ENCODE data around the gene ASXL2.

ASXL2 gene

DNA sequence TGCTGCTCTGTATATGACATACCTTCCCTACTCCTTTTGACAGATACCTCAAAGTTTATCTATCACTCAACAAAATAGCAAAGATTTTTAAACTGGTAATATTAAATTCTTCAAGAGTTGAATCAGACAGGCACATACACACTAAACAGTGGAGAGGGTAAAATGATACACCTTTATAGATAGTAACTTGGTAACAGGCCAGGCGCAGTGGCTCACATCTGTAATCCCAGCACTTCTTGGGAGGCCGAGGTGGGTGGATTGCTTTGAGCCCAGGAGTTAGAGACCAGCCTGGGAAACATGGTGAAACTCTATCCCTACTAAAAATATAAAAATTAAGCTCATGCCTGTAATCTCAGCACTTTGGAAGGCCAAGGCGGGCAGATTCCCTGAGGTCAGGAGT is 23.2 kb downstream of the ASXL2 start:
- Histone ChIP-seq H3K4me2 (ENCODE audit: low read depth, low read length, poor library complexity, severe bottlenecking) (no peak overlapping the region), H3K27ac (ENCODE audit: low read depth, low read length) (no peak overlapping the region), H3F3A (ENCODE audit: insufficient read depth) (peaks cover 10% of the 10 kb centered on the region; the same call in 1 of the 2 replicates), H3K79me2 (ENCODE audit: insufficient read depth, low read length) (peaks cover 49% of the 10 kb centered on the region), H3K9me3 (ENCODE audit: insufficient read depth, low read length) (no peaks in the 10 kb centered on the region), H2AFZ (ENCODE audit: low read depth, low read length, severe bottlenecking) (no peak overlapping the region), H3K9ac (ENCODE audit: low read length) (no peak overlapping the region), H4K20me1 (ENCODE audit: low read depth, low read length) (peaks cover 8% of the 10 kb centered on the region; the same call in 1 of the 2 replicates), H3K4me3 (ENCODE audit: insufficient read depth, low read length, poor library complexity, severe bottlenecking) (no peak overlapping the region), H3K36me3 (ENCODE audit: low read length) (no peaks in the 10 kb centered on the region), H3K27me3 (ENCODE audit: low read length) (no peaks in the 10 kb centered on the region), H3K9me2 (replicated peaks; ENCODE audit: insufficient read depth, low read length) (no peaks in the 10 kb centered on the region)
- TF ChIP-seq EZH2phosphoT487 (conservative IDR thresholded peaks at IDR 0.05; ENCODE audit: low read length) = no peak
- TF ChIP-seq, protein P1, sequence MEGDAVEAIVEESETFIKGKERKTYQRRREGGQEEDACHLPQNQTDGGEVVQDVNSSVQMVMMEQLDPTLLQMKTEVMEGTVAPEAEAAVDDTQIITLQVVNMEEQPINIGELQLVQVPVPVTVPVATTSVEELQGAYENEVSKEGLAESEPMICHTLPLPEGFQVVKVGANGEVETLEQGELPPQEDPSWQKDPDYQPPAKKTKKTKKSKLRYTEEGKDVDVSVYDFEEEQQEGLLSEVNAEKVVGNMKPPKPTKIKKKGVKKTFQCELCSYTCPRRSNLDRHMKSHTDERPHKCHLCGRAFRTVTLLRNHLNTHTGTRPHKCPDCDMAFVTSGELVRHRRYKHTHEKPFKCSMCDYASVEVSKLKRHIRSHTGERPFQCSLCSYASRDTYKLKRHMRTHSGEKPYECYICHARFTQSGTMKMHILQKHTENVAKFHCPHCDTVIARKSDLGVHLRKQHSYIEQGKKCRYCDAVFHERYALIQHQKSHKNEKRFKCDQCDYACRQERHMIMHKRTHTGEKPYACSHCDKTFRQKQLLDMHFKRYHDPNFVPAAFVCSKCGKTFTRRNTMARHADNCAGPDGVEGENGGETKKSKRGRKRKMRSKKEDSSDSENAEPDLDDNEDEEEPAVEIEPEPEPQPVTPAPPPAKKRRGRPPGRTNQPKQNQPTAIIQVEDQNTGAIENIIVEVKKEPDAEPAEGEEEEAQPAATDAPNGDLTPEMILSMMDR (IDR thresholded peaks at IDR 0.05; ENCODE audit: insufficient read depth, low read length, poor library complexity, severe bottlenecking) = no peak

DNA sequence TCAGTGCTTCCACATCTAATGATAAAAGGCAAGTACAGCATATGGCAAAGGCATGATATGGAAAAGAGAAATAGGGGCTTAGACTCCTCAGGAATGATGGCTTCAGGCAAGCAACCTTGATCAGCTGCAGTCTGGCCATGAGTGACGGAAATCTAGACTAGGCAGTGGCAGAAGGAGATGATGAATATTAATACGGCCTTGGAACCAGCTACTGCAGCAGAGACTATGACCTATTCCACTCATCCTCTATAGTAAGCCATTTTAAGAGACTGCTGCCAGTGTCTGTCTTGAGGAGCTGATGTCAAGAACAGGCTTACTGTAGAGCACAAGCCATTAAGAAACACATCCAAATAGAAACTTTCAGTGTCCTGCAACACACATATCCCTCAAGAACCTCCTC is 23.7 kb downstream of the ASXL2 start:
- TF ChIP-seq, protein P1 (IDR thresholded peaks at IDR 0.05; ENCODE audit: insufficient read depth, low read length, poor library complexity, severe bottlenecking) = no peak
- no peak for TF ChIP-seq EZH2phosphoT487 (conservative IDR thresholded peaks at IDR 0.05; ENCODE audit: low read length)

DNA sequence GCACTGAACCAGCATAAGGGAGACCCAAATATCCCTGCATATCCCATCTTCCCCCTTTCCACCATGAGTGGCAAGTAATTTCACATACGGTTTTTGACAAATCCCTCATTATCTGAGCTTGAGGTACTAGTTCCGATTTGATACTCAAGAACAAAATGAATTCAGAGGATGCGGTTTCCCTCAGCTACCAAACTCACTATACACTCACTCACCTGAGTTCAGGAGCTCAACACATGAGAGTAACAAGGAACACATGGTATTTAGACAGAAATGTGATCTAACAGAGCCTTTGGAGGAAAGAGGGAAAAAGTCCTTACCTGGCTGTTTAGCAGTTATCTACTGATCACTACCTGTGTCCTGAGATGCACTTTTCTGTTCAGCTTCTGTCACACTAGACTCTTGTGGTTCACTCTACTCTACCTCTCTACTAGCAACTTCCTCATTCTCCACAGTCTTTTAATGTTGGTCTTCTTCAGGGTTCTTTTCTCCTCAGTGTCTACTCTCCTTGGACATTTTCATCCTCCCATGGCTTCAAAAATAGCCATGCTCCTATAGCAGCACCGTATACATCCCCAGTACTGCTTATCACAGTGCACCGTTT is 25.1 kb downstream of the ASXL2 start:
- no peaks in the 10 kb centered on the region for H3K9me3 ChIP-seq (ENCODE audit: insufficient read depth, low read length)
- no peaks in the 10 kb centered on the region for H3K27me3 ChIP-seq (ENCODE audit: low read length)
- H3K4me2 ChIP-seq (ENCODE audit: low read depth, low read length, poor library complexity, severe bottlenecking) = no peak overlapping the region
- no peak overlapping the region for H2AFZ ChIP-seq (ENCODE audit: low read depth, low read length, severe bottlenecking)
- H3K27ac ChIP-seq (ENCODE audit: low read depth, low read length) = no peak overlapping the region
- peaks cover 8% of the 10 kb centered on the region; the same call in 1 of the 2 replicates for H4K20me1 ChIP-seq (ENCODE audit: low read depth, low read length)
- H3K36me3 ChIP-seq (ENCODE audit: low read length) = no peaks in the 10 kb centered on the region
- no peaks in the 10 kb centered on the region for H3K9me2 ChIP-seq (replicated peaks; ENCODE audit: insufficient read depth, low read length)
- H3K79me2 ChIP-seq (ENCODE audit: insufficient read depth, low read length) = peaks cover 45% of the 10 kb centered on the region
- H3K4me3 ChIP-seq (ENCODE audit: insufficient read depth, low read length, poor library complexity, severe bottlenecking) = no peak overlapping the region
- TF ChIP-seq EZH2phosphoT487 (conservative IDR thresholded peaks at IDR 0.05; ENCODE audit: low read length) = no peak
- peaks cover 10% of the 10 kb centered on the region; the same call in 1 of the 2 replicates for H3F3A ChIP-seq (ENCODE audit: insufficient read depth)
- no peak overlapping the region for H3K9ac ChIP-seq (ENCODE audit: low read length)

More for the DNA sequence above, 23.7 kb downstream of the ASXL2 start:
- Histone ChIP-seq H3K4me2 (ENCODE audit: low read depth, low read length, poor library complexity, severe bottlenecking) (no peak overlapping the region), H4K20me1 (ENCODE audit: low read depth, low read length) (peaks cover 8% of the 10 kb centered on the region; the same call in 1 of the 2 replicates), H3K9ac (ENCODE audit: low read length) (no peak overlapping the region), H3F3A (ENCODE audit: insufficient read depth) (peaks cover 10% of the 10 kb centered on the region; the same call in 1 of the 2 replicates), H3K79me2 (ENCODE audit: insufficient read depth, low read length) (peaks cover 45% of the 10 kb centered on the region), H3K36me3 (ENCODE audit: low read length) (no peaks in the 10 kb centered on the region), H3K4me3 (ENCODE audit: insufficient read depth, low read length, poor library complexity, severe bottlenecking) (no peak overlapping the region), H3K9me3 (ENCODE audit: insufficient read depth, low read length) (no peaks in the 10 kb centered on the region), H3K9me2 (replicated peaks; ENCODE audit: insufficient read depth, low read length) (no peaks in the 10 kb centered on the region), H3K27me3 (ENCODE audit: low read length) (no peaks in the 10 kb centered on the region), H2AFZ (ENCODE audit: low read depth, low read length, severe bottlenecking) (no peak overlapping the region), H3K27ac (ENCODE audit: low read depth, low read length) (no peak overlapping the region)
